ENCODE measurements around the gene MYOZ3.

GRCh38 chr5:150661086-150661485 is at the start of gene MYOZ3:
- TF ChIP-seq CTCF (IDR thresholded peaks at IDR 0.05 in 4 of 5, conservative IDR thresholded peaks at IDR 0.05 in 1 of 5) (no peak), POLR2A (IDR thresholded peaks at IDR 0.05) (peak; percentile 80 to 86)
